Hematopoietic multipotent progenitor cell treated with erythropoietin and hydrocortisone succinate and interleukin-3 and kit ligand, for 8 days (in vitro differentiated cells): Measurements from ENCODE around the gene ERN2.

Source experiments
- DNase-seq: peaks from one replicate; pipeline ENCODE4 v3.0.0-alpha.2; 2015

Gene ERN2

GRCh38 chr16:23716484-23716883 lies 3.5 kb upstream of the ERN2 start:
- no peak for DNase-seq

DNA sequence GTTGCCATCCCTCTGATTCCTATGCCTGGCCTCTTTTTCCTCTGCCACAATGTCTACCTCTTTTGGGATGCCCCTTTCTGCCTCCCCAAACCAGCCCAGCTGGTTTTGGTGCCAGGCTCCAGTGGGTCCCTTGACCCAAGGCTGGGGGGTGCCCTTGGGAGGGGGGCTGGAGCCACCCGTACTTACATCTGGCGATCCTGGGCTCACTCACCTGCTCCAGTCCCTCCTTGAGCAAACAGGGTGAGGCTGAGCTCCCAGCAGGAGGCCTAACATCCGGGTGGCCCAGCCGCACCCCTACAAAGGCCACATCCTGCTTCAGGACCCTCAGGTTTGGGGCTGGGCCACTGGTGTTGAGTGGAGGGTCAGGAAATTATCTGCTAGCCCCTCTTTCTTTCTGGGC lies 1.2 kb downstream of the ERN2 start:
- DNase-seq, result no peak

GRCh38 chr16:23710504-23710903 lies 2.5 kb downstream of the ERN2 start:
- DNase-seq, result no peak

GRCh38 chr16:23710008-23710407 lies 3.0 kb downstream of the ERN2 start:
- DNase-seq, result no peak

DNA sequence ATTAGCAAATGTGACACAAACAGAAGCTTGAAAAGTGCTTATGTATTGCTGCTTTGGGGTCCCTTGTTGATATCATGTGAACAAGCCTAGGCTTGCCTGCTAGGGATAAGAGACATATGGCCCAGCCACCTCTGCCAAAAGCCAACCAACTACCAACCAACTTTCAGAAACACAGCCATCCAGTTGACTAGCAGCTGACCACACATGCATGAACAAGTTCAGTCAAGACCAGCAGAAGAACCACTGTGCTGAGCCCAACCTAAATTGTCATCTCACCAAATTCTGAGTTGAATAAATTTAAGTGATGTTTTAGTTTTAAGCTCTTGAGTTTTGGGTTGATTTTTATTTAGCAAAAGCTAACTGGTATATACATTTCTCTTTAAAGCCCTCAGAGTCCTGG lies 3.5 kb downstream of the ERN2 start:
- no peak for DNase-seq

GRCh38 chr16:23706439-23706838 lies 6.6 kb downstream of the ERN2 start:
- DNase-seq, result no peak

GRCh38 chr16:23705517-23705902 lies 7.5 kb downstream of the ERN2 start:
- DNase-seq, result no peak

- no peak for DNase-seq
These were observed 8.1 kb downstream of the ERN2 start for GRCh38 chr16:23704772-23705516.

DNA sequence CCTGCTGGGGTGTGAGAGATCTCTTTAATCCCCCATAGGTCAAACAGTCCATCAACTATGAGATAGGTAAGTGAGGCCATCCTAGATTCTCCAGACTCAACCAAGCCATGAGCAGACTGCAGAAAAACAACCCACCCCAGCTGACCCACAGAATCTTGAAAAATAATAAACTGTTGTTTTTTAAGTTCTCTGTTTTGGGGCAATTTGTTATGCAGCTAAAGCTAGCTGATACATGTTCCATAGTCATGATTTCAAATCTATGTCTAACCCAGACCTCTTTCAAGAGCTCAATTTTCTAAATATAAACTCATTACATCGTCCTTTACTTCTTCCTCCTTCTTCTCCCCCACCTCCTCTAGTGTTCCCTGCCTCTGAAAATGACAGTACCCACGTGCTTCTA lies 10.1 kb downstream of the ERN2 start:
- DNase-seq, result no peak

DNA sequence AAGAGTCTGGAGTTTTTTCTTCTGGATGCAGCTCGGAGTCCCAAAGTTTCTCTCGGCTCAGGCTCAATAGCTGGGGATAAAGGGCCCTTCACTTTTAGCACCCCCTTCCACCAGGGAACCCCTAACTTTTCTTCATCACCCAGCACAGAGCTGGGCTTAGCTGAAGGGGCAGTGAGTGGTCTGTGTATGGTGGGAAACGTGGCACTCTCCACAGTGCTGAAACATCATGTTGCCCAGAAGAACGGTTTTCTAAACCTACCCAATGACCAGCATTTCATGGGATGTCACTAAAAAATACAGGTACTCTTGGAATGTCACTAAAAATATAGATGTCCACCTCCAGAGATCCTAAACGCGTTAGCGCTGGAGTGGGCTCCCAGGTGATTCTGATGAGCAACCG lies 12.0 kb downstream of the ERN2 start:
- DNase-seq, result no peak

GRCh38 chr16:23700509-23700908 lies 12.5 kb downstream of the ERN2 start:
- DNase-seq, result no peak

GRCh38 chr16:23700093-23700492 lies 12.9 kb downstream of the ERN2 start:
- no peak for DNase-seq

- DNase-seq, result no peak
These were observed 13.9 kb downstream of the ERN2 start for GRCh38 chr16:23699100-23699499.

GRCh38 chr16:23695756-23696155 lies 17.3 kb downstream of the ERN2 start:
- DNase-seq, result no peak

- DNase-seq, result no peak
These were observed 18.2 kb downstream of the ERN2 start for GRCh38 chr16:23694644-23695373.

DNA sequence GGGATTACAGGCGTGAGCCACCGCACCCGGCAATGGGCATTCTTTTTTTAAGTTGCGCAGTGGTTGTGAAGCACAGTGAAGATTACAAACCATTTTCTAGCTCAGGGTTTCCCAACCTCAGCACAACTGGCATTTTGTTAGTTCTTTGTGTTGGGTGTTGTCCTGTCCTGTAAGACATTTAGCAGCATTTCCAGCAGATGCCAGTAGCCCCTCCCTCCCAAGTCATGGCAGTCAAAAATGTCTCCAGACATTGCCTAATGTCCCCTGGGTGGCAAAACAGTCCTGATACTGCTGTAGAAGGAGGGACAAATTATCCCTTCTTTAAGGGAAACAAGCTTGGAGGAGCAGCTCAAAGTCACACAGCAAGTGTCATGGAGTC lies 18.8 kb downstream of the ERN2 start:
- no peak for DNase-seq

GRCh38 chr16:23692190-23692837 lies 20.7 kb downstream of the ERN2 start:
- no peak for DNase-seq

DNA sequence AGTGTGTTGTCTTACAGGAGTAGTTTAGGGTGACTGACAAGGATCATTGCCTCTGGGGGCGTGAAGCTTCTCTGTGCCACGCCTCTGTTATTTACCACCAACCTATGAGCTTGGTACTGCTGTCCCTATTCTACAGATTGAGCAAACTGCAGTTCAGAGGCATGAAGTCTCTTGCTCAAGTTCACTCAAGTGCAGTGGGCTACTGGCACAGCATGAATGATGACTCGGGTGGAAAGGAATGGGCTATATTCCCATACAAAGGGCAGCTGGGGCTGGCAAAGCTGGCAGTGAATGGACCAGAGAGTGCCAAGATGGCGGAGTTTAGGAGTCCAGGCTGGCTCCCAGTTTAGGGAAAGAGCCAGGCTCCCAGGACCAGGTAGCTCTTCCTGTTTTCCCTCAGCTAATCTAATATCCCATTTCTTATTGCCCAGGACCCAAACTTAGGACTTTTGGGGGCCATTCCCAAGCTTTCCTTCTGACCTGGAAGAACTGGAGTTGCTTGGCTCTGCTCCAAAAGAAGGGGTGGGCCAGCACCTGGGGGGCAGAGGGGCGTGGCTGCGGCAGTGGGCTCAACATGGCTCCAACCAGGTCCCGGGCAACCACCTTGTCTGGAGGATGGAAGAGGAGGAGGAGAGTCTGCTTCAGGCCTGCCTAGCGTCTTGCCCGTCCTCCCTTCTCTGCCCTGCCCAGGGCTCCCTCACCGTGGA lies 21.4 kb downstream of the ERN2 start:
- no peak for DNase-seq

- no peak for DNase-seq
These were observed 22.1 kb downstream of the ERN2 start for GRCh38 chr16:23690771-23691482.

DNA sequence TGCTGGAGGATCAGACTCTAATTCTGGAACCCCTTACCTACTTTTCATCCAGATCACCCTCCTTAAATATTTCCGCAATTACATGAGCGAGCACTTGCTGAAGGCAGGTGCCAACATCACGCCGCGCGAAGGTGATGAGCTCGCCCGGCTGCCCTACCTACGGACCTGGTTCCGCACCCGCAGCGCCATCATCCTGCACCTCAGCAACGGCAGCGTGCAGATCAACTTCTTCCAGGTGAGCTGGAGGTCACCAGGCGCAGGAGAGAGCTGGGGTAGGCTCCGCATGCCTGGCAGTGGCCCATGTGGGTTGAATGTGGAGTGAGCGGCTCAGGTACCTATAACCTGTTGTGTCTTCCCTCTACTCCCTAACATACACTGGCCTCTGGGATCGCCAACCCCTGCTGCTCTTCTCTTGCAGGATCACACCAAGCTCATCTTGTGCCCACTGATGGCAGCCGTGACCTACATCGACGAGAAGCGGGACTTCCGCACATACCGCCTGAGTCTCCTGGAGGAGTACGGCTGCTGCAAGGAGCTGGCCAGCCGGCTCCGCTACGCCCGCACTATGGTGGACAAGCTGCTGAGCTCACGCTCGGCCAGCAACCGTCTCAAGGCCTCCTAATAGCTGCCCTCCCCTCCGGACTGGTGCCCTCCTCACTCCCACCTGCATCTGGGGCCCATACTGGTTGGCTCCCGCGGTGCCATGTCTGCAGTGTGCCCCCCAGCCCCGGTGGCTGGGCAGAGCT lies 23.4 kb downstream of the ERN2 start:
- no peak for DNase-seq

DNA sequence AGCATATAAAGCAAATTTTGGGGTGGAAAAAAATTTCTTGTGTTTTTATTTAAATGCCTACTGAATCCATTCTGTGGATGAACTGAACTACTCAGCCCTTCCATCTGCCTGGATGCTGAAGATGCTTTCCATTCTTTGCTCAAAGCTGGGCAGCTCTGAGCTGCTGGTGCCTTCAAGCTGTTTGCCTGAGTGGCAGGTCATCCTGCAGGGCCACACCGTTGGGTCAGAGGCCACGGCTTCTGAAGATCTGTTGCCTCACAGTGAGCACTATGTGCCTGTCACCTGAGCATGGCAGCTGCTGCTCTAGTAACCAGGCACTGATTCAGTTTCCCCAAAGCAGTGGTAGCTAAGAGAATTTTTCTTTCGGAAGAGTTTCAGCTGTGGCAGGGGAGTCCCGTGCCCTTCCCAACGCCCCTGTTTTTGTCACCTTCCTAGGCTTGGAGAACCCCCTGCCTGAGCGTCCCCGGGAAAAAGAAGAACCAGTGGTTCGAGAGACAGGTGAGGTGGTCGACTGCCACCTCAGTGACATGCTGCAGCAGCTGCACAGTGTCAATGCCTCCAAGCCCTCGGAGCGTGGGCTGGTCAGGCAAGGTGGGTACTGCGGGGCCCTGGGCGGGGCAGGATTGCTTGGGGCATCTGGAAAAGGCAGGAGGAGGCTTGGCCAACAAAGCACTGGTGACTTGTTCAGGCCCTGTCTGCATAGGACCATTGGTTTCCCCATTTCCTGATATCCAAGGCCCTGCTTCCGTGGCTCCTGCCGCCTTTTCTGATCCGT lies 25.8 kb downstream of the ERN2 start:
- DNase-seq, result no peak
